OCI-LY7 (cell line): ENCODE results near the gene COPS6. TPM values are rescaled to one million over a fixed set of nuclear protein-coding genes. Genes with fewer than 3 reads are reported as not detected.

ENCODE experiments used
- BruUV-seq: library from RNA; stranded (reverse); fragments of 400-500 nt; replicated peaks from 2 replicates; lab custom pipeline; 2021; lab: Mats Ljungman, UMichigan
- CTCF ChIA-PET: fragments of 300-600 bp; sonication (Branson Sonifier 250); formaldehyde crosslinking; loops from one replicate; lab custom pipeline; 2022; ENCODE audit warnings: antibody characterized with exemption; ENCODE audit not compliant: unreplicated experiment; lab: Charles Lee
- POLR2A ChIA-PET: fragments of 300-600 bp; sonication (Branson Sonifier 250); formaldehyde crosslinking; loops from one replicate; lab custom pipeline; 2022; ENCODE audit warnings: antibody characterized with exemption; lab: Charles Lee
- DNase-seq: peaks from one replicate; pipeline ENCODE4 v3.0.0-alpha.2; 2015; ENCODE audit warnings: low spot score
- H2AFZ ChIP-seq: fragments of 200-600 bp; sonication (generic), shearing (Covaris generic); 2 replicates; pipeline ENCODE4 v1.6.1; 2014; ENCODE audit warnings: mild to moderate bottlenecking, antibody characterized with exemption, low read length, moderate library complexity
- H3K27ac ChIP-seq: fragments of 200-600 bp; sonication (generic); 2 replicates; pipeline ENCODE4 v1.5.1; 2014; ENCODE audit warnings: mixed run types, low read depth, mild to moderate bottlenecking, moderate library complexity, low read length, inconsistent platforms; ENCODE audit not compliant: poor library complexity, severe bottlenecking
- H3K36me3 ChIP-seq: fragments of 200-600 bp; sonication (generic); 2 replicates; pipeline ENCODE4 v1.6.1; 2014; ENCODE audit warnings: mild to moderate bottlenecking, antibody characterized with exemption, low read length, moderate library complexity, mixed read lengths; ENCODE audit not compliant: insufficient read depth
- H3K4me1 ChIP-seq: fragments of 200-600 bp; sonication (generic); 2 replicates; pipeline ENCODE4 v1.5.1; 2014; ENCODE audit warnings: mild to moderate bottlenecking, low read length; ENCODE audit not compliant: insufficient read depth, poor library complexity, severe bottlenecking
- H3K4me2 ChIP-seq: fragments of 200-600 bp; sonication (generic); 2 replicates; pipeline ENCODE4 v1.6.1; 2014; ENCODE audit warnings: mild to moderate bottlenecking, low read length
- H3K4me3 ChIP-seq: fragments of 200-600 bp; sonication (generic); 2 replicates; pipeline ENCODE4 v1.5.1; 2014; ENCODE audit warnings: mild to moderate bottlenecking, low read depth, low read length; ENCODE audit not compliant: poor library complexity, severe bottlenecking
- H3K79me2 ChIP-seq: fragments of 200-600 bp; sonication (generic); 2 replicates; pipeline ENCODE4 v1.6.1; 2016; ENCODE audit warnings: low read depth, mild to moderate bottlenecking, low read length, moderate library complexity, mixed read lengths; ENCODE audit not compliant: insufficient read depth
- H3K9me2 ChIP-seq: fragments of 200-600 bp; sonication (generic); 2 replicates; pipeline ENCODE4 v1.6.1; 2016; ENCODE audit warnings: mild to moderate bottlenecking, low read length, mixed read lengths; ENCODE audit not compliant: insufficient read depth
- H3K9me3 ChIP-seq: fragments of 200-600 bp; sonication (generic); 2 replicates; pipeline ENCODE4 v1.6.1; 2014; ENCODE audit warnings: mild to moderate bottlenecking, mixed run types, low read length, mixed read lengths
- H4K20me1 ChIP-seq: fragments of 200-600 bp; sonication (generic); 2 replicates; pipeline ENCODE4 v1.6.1; 2014; ENCODE audit warnings: mild to moderate bottlenecking, antibody characterized with exemption, low read length, moderate library complexity, mixed read lengths; ENCODE audit not compliant: insufficient read depth
- EZH2phosphoT487 ChIP-seq: fragments of 200-600 bp; sonication (generic); IDR thresholded peaks from 2 replicates; pipeline ENCODE4 v1.6.1; 2018; ENCODE audit warnings: low read depth, borderline replicate concordance, mild to moderate bottlenecking, mixed run types, antibody characterized with exemption, low read length, moderate library complexity, mixed read lengths
- intact Hi-C: fragments of 100-400 bp; cut with micrococcal nuclease; formaldehyde crosslinking; loops from one replicate; pipeline ENCODE4 v1.10.0; 2022; ENCODE audit not compliant: unreplicated experiment
- microRNA-seq: library from miRNA; unstranded; fragments of <30 nt; microRNA quantifications from one replicate; pipeline ENCODE4 v1.2.0, GENCODE V29; 2022; ENCODE audit warnings: borderline replicate concordance
- small RNA-seq: library from RNA; depleted of rRNA; stranded (forward); fragments of <200 nt; gene quantifications from one replicate; pipeline ENCODE3, GENCODE V24; 2014
- total RNA-seq, 2 experiments: library from RNA; depleted of rRNA in 1 of 2; stranded (reverse); fragments of >200 nt in 1 of 2; shearing (Covaris generic) in 1 of 2; gene quantifications; 2 replicates each; pipeline ENCODE4 v1.2.3, GENCODE V29; 2014 to 2022
- TF ChIP-seq, protein P1 (sequence below): fragments of 200-600 bp; sonication (generic); conservative IDR thresholded peaks from 2 replicates; pipeline ENCODE4 v1.5.1; 2014; ENCODE audit warnings: mild to moderate bottlenecking, antibody characterized with exemption, low read length, moderate library complexity, mixed read lengths

The COPS6 gene
- total RNA-seq, 2 experiments from 2014 or later, result 57.6 to 96.0 TPM

GRCh38 chr7:100137851-100138760, 49.3 kb downstream of the COPS6 start:
- intact Hi-C loops, result loop anchor here (10.0 kb wide), 1 partner anchor 207 kb away; no protein-coding TSS in a partner anchor
- H3K9me2 ChIP-seq, result no peaks in the 10 kb centered on the region
- no peaks in the 10 kb centered on the region for H4K20me1 ChIP-seq
- H3K9me3 ChIP-seq, result no peaks in the 10 kb centered on the region
- ChIA-PET POLR2A (interaction anchor here (0.8 to 2.4 kb wide), 7 partner anchors 9 to 82 kb away, joined by 3 to 34 read pairs (median 5); partner anchors contain the start of gene LAMTOR4), CTCF (interaction anchor here (0.6 to 0.7 kb wide), 2 partner anchors 11 to 33 kb away, joined by 3 to 4 read pairs; partner anchors contain the start of gene LAMTOR4)
- TF ChIP-seq, protein P1, sequence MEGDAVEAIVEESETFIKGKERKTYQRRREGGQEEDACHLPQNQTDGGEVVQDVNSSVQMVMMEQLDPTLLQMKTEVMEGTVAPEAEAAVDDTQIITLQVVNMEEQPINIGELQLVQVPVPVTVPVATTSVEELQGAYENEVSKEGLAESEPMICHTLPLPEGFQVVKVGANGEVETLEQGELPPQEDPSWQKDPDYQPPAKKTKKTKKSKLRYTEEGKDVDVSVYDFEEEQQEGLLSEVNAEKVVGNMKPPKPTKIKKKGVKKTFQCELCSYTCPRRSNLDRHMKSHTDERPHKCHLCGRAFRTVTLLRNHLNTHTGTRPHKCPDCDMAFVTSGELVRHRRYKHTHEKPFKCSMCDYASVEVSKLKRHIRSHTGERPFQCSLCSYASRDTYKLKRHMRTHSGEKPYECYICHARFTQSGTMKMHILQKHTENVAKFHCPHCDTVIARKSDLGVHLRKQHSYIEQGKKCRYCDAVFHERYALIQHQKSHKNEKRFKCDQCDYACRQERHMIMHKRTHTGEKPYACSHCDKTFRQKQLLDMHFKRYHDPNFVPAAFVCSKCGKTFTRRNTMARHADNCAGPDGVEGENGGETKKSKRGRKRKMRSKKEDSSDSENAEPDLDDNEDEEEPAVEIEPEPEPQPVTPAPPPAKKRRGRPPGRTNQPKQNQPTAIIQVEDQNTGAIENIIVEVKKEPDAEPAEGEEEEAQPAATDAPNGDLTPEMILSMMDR, result no peak
- no peak for TF ChIP-seq EZH2phosphoT487
- BruUV-seq, result TSS peak; percentile 80
- H2AFZ ChIP-seq, result peak overlapping the region; percentile 70
- H3K27ac ChIP-seq, result peak overlapping the region; percentile 71
- peaks cover 35% of the 10 kb centered on the region for H3K4me1 ChIP-seq
- H3K79me2 ChIP-seq, result no peaks in the 10 kb centered on the region
- peak; percentile 84 for DNase-seq
- H3K4me3 ChIP-seq, result peak overlapping the region; percentile 40
- no peaks in the 10 kb centered on the region for H3K36me3 ChIP-seq
- H3K4me2 ChIP-seq, result peak overlapping the region; percentile 55

GRCh38 chr7:100141555-100141949, 52.8 kb downstream of the COPS6 start:
- BruUV-seq, result no TSS peak
- Histone ChIP-seq H3K36me3 (no peaks in the 10 kb centered on the region), H3K4me3 (no peak overlapping the region), H3K27ac (no peak overlapping the region), H3K4me1 (peaks cover 38% of the 10 kb centered on the region), H3K4me2 (peak overlapping the region; percentile 8; the same call in 1 of the 2 replicates), H2AFZ (peak overlapping the region; percentile 72), H3K9me2 (no peaks in the 10 kb centered on the region), H4K20me1 (no peaks in the 10 kb centered on the region), H3K79me2 (no peaks in the 10 kb centered on the region), H3K9me3 (no peaks in the 10 kb centered on the region)
- POLR2A ChIA-PET, result interaction anchor here (1.0 to 1.8 kb wide), 5 partner anchors 13 to 61 kb away, joined by 3 to 7 read pairs (median 4); partner anchors contain the start of genes AP4M1 and MCM7
- no peak for DNase-seq
- intact Hi-C loops, result no loop called here
- CTCF ChIA-PET, result no interaction called here
- TF ChIP-seq EZH2phosphoT487, result no peak
- TF ChIP-seq, protein P1, result no peak

Small RNA genes lying within 50 kb of the gene (microRNA-seq; reads per million reads assigned to microRNA genes)
- gene MIR106B (7,725 reads per million, percentile 93 among the genes with 10 or more reads in this experiment), gene MIR25 (1,409 reads per million, percentile 83 among the genes with 10 or more reads in this experiment), gene MIR93 (13,196 reads per million, percentile 96 among the genes with 10 or more reads in this experiment)

Small RNA genes lying within 50 kb of the gene (small RNA-seq; reads per million reads assigned to genes)
- gene MIR106B (8.9 reads per million, percentile 95 among the genes with 10 or more reads in this experiment), gene MIR25 (42.9 reads per million, percentile 98 among the genes with 10 or more reads in this experiment), gene MIR93 (9.3 reads per million, percentile 95 among the genes with 10 or more reads in this experiment)

Other genes with a start within 250 kb of the COPS6 start
- gene OR2AE1, start 211.9 kb upstream of the COPS6 start, total RNA-seq (2014; rRNA removed; shearing (Covaris generic)), result not detected in 2 replicates
- gene OR2AE1, start 211.9 kb upstream of the COPS6 start, total RNA-seq (2022), result not detected in 2 replicates
- 7.5 and 12.8 TPM in 2 replicates for gene TRIM4, start 169.4 kb upstream of the COPS6 start, total RNA-seq (2014; rRNA removed; shearing (Covaris generic))
- gene TRIM4, start 169.4 kb upstream of the COPS6 start, total RNA-seq (2022), result 22.3 and 22.5 TPM in 2 replicates
- not detected in 2 replicates for gene GJC3, start 159.3 kb upstream of the COPS6 start, total RNA-seq (2014; rRNA removed; shearing (Covaris generic))
- not detected in 2 replicates for gene GJC3, start 159.3 kb upstream of the COPS6 start, total RNA-seq (2022)
- gene AZGP1, start 112.9 kb upstream of the COPS6 start, total RNA-seq (2014; rRNA removed; shearing (Covaris generic)), result 0.60 and 2.1 TPM in 2 replicates
- gene AZGP1, start 112.9 kb upstream of the COPS6 start, total RNA-seq (2022), result 0.44 and 0.89 TPM in 2 replicates
- gene ZKSCAN1, start 73.4 kb upstream of the COPS6 start, total RNA-seq (2014; rRNA removed; shearing (Covaris generic)), result 20.2 and 21.4 TPM in 2 replicates
- 48.1 and 55.4 TPM in 2 replicates for gene ZKSCAN1, start 73.4 kb upstream of the COPS6 start, total RNA-seq (2022)
- gene ZSCAN21, start 39.2 kb upstream of the COPS6 start, total RNA-seq (2014; rRNA removed; shearing (Covaris generic)), result 5.6 and 9.7 TPM in 2 replicates
- gene ZSCAN21, start 39.2 kb upstream of the COPS6 start, total RNA-seq (2022), result 7.3 and 7.5 TPM in 2 replicates
- 19.8 and 21.8 TPM in 2 replicates for gene ZNF3, start 7.2 kb upstream of the COPS6 start, total RNA-seq (2014; rRNA removed; shearing (Covaris generic))
- 23.7 and 24.4 TPM in 2 replicates for gene ZNF3, start 7.2 kb upstream of the COPS6 start, total RNA-seq (2022)
- 424 and 475 TPM in 2 replicates for gene MCM7, start 12.4 kb downstream of the COPS6 start, total RNA-seq (2014; rRNA removed; shearing (Covaris generic))
- gene MCM7, start 12.4 kb downstream of the COPS6 start, total RNA-seq (2022), result 423 and 443 TPM in 2 replicates
- gene AP4M1, start 12.7 kb downstream of the COPS6 start, total RNA-seq (2014; rRNA removed; shearing (Covaris generic)), result 14.1 and 25.0 TPM in 2 replicates
- gene AP4M1, start 12.7 kb downstream of the COPS6 start, total RNA-seq (2022), result 29.3 and 33.8 TPM in 2 replicates
- 28.0 and 35.4 TPM in 2 replicates for gene TAF6, start 30.4 kb downstream of the COPS6 start, total RNA-seq (2014; rRNA removed; shearing (Covaris generic))
- gene TAF6, start 30.4 kb downstream of the COPS6 start, total RNA-seq (2022), result 71.0 and 76.5 TPM in 2 replicates
- 20.9 and 24.5 TPM in 2 replicates for gene CNPY4, start 30.7 kb downstream of the COPS6 start, total RNA-seq (2014; rRNA removed; shearing (Covaris generic))
- gene CNPY4, start 30.7 kb downstream of the COPS6 start, total RNA-seq (2022), result 25.8 and 26.7 TPM in 2 replicates
- 4.4 and 4.8 TPM in 2 replicates for gene MBLAC1, start 38.0 kb downstream of the COPS6 start, total RNA-seq (2014; rRNA removed; shearing (Covaris generic))
- 3.7 and 4.5 TPM in 2 replicates for gene MBLAC1, start 38.0 kb downstream of the COPS6 start, total RNA-seq (2022)
- 243 and 263 TPM in 2 replicates for gene LAMTOR4, start 59.9 kb downstream of the COPS6 start, total RNA-seq (2014; rRNA removed; shearing (Covaris generic))
- 207 and 237 TPM in 2 replicates for gene LAMTOR4, start 59.9 kb downstream of the COPS6 start, total RNA-seq (2022)
- gene TRAPPC14, start 69.8 kb downstream of the COPS6 start, total RNA-seq (2014; rRNA removed; shearing (Covaris generic)), result 30.6 and 38.8 TPM in 2 replicates
- gene TRAPPC14, start 69.8 kb downstream of the COPS6 start, total RNA-seq (2022), result 41.6 and 49.9 TPM in 2 replicates
- gene GAL3ST4, start 79.6 kb downstream of the COPS6 start, total RNA-seq (2014; rRNA removed; shearing (Covaris generic)), result 3.9 and 4.6 TPM in 2 replicates
- 5.2 and 6.1 TPM in 2 replicates for gene GAL3ST4, start 79.6 kb downstream of the COPS6 start, total RNA-seq (2022)
- gene GPC2, start 88.4 kb downstream of the COPS6 start, total RNA-seq (2014; rRNA removed; shearing (Covaris generic)), result 20.2 and 33.2 TPM in 2 replicates
- 23.2 and 31.7 TPM in 2 replicates for gene GPC2, start 88.4 kb downstream of the COPS6 start, total RNA-seq (2022)
- 56.1 and 82.8 TPM in 2 replicates for gene STAG3, start 88.9 kb downstream of the COPS6 start, total RNA-seq (2014; rRNA removed; shearing (Covaris generic))
- 70.2 and 79.2 TPM in 2 replicates for gene STAG3, start 88.9 kb downstream of the COPS6 start, total RNA-seq (2022)
- gene PVRIG, start 131.0 kb downstream of the COPS6 start, total RNA-seq (2014; rRNA removed; shearing (Covaris generic)), result 61.5 and 83.3 TPM in 2 replicates
- gene PVRIG, start 131.0 kb downstream of the COPS6 start, total RNA-seq (2022), result 86.6 and 99.4 TPM in 2 replicates
- not detected in 2 replicates for gene SPDYE3, start 218.7 kb downstream of the COPS6 start, total RNA-seq (2014; rRNA removed; shearing (Covaris generic))
- not detected in 2 replicates for gene SPDYE3, start 218.7 kb downstream of the COPS6 start, total RNA-seq (2022)